Measurements from ENCODE around the gene CDKL4. TPM values are rescaled to one million over a fixed set of nuclear protein-coding genes. Genes with fewer than 3 reads are reported as not detected.

The CDKL4 gene
- total RNA-seq, 2 donors from 2014 or later = 0.64 TPM; not detected in 1

DNA sequence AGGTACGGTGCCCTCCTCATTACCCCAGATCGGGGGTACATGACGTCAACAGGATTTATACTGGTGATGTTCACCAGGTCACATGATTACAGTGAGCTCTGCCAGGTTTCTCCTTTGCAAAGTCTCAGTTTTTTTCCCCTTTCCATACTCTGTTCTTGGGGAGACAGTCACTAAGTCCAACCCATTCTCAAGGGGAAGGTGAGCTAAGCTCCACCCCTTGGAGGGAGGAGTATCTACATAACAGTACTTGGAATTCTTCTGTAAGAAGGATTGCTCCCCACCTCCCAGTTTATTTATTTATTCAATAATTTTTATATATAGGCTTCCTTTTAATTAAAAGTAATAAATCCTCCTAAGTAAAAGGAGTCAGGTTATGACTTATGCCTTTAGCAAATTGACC is 88.8 kb downstream of the CDKL4 start:
- no peaks in the 10 kb centered on the region for H3K4me1 ChIP-seq
- no peak overlapping the region for H3K4me3 ChIP-seq
- H3K9me3 ChIP-seq = no peaks in the 10 kb centered on the region
- no peak overlapping the region for H3K9ac ChIP-seq (ENCODE audit: low read depth in 2 of 2, low read length in 2 of 2)
- H3K36me3 ChIP-seq = no peaks in the 10 kb centered on the region
- TF ChIP-seq, protein P1, sequence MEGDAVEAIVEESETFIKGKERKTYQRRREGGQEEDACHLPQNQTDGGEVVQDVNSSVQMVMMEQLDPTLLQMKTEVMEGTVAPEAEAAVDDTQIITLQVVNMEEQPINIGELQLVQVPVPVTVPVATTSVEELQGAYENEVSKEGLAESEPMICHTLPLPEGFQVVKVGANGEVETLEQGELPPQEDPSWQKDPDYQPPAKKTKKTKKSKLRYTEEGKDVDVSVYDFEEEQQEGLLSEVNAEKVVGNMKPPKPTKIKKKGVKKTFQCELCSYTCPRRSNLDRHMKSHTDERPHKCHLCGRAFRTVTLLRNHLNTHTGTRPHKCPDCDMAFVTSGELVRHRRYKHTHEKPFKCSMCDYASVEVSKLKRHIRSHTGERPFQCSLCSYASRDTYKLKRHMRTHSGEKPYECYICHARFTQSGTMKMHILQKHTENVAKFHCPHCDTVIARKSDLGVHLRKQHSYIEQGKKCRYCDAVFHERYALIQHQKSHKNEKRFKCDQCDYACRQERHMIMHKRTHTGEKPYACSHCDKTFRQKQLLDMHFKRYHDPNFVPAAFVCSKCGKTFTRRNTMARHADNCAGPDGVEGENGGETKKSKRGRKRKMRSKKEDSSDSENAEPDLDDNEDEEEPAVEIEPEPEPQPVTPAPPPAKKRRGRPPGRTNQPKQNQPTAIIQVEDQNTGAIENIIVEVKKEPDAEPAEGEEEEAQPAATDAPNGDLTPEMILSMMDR (IDR thresholded peaks at IDR 0.05) = no peak
- no peaks in the 10 kb centered on the region for H3K27me3 ChIP-seq
- H3K27ac ChIP-seq = no peak overlapping the region
- no peak for DNase-seq
- intact Hi-C loops (cut with DNase I) = no loop called here

DNA sequence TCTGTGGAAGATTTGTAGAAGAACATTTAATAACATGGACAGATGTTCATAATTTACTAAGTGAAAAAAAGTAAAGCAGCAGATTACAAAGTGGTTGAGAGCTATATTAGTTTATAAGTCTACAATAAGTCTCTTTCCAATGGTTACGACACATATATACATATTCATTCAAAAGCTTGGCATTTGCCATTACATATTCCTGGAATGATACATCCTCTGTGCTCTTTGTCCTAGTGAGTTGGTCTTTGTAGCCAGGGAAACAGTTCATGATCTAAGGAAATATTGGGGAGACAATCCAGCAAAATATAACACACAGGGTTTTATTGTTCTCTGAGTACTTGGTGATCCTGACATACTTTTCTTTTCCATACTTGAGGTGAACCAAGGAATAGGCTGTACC is 90.5 kb downstream of the CDKL4 start:
- DNase-seq = no peak
- H3K4me3 ChIP-seq = no peak overlapping the region
- no peaks in the 10 kb centered on the region for H3K27me3 ChIP-seq
- no peaks in the 10 kb centered on the region for H3K9me3 ChIP-seq
- no peak overlapping the region for H3K9ac ChIP-seq (ENCODE audit: low read depth in 2 of 2, low read length in 2 of 2)
- TF ChIP-seq, protein P1 (IDR thresholded peaks at IDR 0.05) = no peak
- H3K4me1 ChIP-seq = no peaks in the 10 kb centered on the region
- intact Hi-C loops (cut with DNase I) = no loop called here
- H3K27ac ChIP-seq = no peak overlapping the region
- no peaks in the 10 kb centered on the region for H3K36me3 ChIP-seq

DNA sequence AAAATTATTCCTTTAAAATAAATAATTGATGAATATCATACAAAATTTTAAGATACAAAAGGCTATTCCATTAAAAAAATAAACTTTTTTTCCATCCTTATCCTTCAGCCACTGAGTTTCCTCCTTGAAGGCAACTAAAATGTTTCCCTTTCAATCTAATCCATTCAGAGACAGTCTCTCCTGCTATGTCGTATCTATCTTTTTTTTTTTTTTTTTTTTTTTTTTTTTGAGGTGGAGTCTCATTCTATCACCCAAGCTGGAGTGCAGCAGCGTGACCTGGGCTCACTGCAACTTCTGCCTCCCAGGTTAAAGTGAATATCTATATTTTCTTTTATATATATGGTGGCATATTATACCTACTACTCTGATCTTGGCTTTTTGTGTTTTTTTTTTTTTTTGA is 91.3 kb downstream of the CDKL4 start:
- H3K9me3 ChIP-seq = no peaks in the 10 kb centered on the region
- no peak overlapping the region for H3K9ac ChIP-seq (ENCODE audit: low read depth in 2 of 2, low read length in 2 of 2)
- intact Hi-C loops (cut with DNase I) = no loop called here
- no peak for DNase-seq
- TF ChIP-seq, protein P1 (IDR thresholded peaks at IDR 0.05) = no peak
- no peaks in the 10 kb centered on the region for H3K36me3 ChIP-seq
- no peak overlapping the region for H3K4me3 ChIP-seq
- H3K4me1 ChIP-seq = no peaks in the 10 kb centered on the region
- no peaks in the 10 kb centered on the region for H3K27me3 ChIP-seq
- H3K27ac ChIP-seq = no peak overlapping the region

DNA sequence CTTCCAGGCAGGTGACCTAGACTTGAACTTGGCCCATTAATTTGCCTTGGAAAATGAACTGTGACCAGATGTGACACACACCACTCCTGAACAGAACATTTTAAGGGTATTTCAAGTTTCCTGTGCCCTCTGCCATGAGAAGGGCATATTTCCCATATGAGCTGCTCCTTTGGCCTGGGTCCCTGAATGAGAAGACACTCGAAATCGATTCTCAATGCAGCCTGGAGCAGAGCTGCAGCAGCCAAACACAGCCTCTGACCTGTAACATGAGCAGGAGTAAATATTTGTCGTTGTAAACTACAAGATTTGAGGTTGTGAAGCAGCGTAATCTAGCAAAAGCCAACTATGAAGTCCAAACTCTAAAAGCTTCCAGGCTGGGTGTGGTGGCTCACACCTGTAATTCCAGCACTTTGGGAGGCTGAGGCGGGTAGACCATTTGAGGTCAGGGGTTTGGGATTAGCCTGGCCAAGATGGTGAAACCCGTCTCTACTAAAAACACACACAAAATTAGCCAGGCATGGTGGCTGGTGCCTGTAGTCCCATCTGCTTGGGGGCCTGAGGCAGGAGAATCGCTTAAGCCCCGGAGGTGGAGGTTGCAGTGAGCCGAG is 92.8 kb downstream of the CDKL4 start:
- TF ChIP-seq, protein P1 (IDR thresholded peaks at IDR 0.05) = no peak
- Histone ChIP-seq H3K4me3 (no peak overlapping the region), H3K4me1 (no peaks in the 10 kb centered on the region), H3K36me3 (no peaks in the 10 kb centered on the region), H3K9me3 (no peaks in the 10 kb centered on the region), H3K27ac (no peak overlapping the region), H3K9ac (ENCODE audit: low read depth in 2 of 2, low read length in 2 of 2) (no peak overlapping the region), H3K27me3 (no peaks in the 10 kb centered on the region)
- DNase-seq = no peak
- intact Hi-C loops (cut with DNase I) = no loop called here

DNA sequence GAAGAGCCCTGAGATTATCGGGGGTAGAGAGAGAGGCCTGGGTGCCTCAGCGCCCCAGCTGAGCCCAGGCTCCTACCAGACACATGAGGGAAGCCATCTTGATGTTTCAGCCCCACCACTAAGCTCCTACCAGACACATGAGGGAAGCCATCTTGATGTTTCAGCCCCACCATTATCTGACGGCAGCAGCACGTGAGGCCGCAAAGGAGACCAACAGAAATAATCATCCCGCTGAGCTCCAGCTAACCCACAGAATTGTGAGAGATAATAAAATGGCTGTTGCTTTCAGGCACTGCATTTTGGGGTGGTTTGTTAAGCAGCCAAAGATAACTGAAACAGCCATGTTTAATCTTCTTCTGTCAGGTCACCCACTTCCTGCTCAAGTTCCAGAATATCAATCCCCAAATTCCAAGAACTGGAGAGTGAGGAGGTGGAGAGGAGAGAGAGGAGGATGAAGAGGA is 93.6 kb downstream of the CDKL4 start:
- H3K9me3 ChIP-seq = no peaks in the 10 kb centered on the region
- no peak overlapping the region for H3K27ac ChIP-seq
- H3K4me3 ChIP-seq = no peak overlapping the region
- no peaks in the 10 kb centered on the region for H3K4me1 ChIP-seq
- no peak for DNase-seq
- no peaks in the 10 kb centered on the region for H3K36me3 ChIP-seq
- TF ChIP-seq, protein P1 (IDR thresholded peaks at IDR 0.05) = no peak
- H3K27me3 ChIP-seq = no peaks in the 10 kb centered on the region
- H3K9ac ChIP-seq (ENCODE audit: low read depth in 2 of 2, low read length in 2 of 2) = no peak overlapping the region
- intact Hi-C loops (cut with DNase I) = no loop called here
